ENCODE data around the gene FIGN. TPM values are rescaled to one million over a fixed set of nuclear protein-coding genes. Genes with fewer than 3 reads are reported as not detected.

FIGN gene
- total RNA-seq, 2 experiments from 2014 or later: not detected

DNA sequence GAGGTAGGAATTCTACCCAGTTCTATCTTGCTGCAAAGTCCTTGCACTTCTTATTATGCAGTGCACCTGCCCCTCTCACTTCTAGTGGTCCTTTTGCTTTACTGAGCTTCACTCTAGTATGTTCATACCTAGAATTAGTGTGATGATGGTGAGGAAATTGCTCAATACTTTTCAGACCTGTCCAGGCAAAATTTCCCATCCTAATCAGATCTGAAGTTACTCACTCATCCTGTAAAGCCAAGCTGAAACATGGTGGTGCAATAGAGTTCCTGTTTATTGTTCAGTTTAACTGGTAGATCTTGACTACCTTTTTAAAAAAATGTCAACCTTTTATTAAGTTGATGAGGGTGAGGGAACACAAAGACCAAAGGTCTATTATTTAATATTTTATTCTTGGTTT, 12.6 kb upstream of the FIGN start:
- no peak for DNase-seq
- H3K9me3 Mint-ChIP-seq: peaks cover 2% of the 10 kb centered on the region
- intact Hi-C loops (cut with DNase I, micrococcal nuclease): no loop called here
- H3K4me3 ChIP-seq (ENCODE audit: low read length): no peak overlapping the region
- TF ChIP-seq, protein P1, sequence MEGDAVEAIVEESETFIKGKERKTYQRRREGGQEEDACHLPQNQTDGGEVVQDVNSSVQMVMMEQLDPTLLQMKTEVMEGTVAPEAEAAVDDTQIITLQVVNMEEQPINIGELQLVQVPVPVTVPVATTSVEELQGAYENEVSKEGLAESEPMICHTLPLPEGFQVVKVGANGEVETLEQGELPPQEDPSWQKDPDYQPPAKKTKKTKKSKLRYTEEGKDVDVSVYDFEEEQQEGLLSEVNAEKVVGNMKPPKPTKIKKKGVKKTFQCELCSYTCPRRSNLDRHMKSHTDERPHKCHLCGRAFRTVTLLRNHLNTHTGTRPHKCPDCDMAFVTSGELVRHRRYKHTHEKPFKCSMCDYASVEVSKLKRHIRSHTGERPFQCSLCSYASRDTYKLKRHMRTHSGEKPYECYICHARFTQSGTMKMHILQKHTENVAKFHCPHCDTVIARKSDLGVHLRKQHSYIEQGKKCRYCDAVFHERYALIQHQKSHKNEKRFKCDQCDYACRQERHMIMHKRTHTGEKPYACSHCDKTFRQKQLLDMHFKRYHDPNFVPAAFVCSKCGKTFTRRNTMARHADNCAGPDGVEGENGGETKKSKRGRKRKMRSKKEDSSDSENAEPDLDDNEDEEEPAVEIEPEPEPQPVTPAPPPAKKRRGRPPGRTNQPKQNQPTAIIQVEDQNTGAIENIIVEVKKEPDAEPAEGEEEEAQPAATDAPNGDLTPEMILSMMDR (IDR thresholded peaks at IDR 0.05): no peak
- no peak for ATAC-seq (ENCODE audit: poor library complexity)
- no peaks in the 10 kb centered on the region for H3K36me3 ChIP-seq (ENCODE audit: insufficient read depth, low read length)
- H3K27ac Mint-ChIP-seq: no peak overlapping the region
- H3K4me3 Mint-ChIP-seq: no peak overlapping the region
- ChIA-PET POLR2A (no interaction called here), CTCF (no interaction called here)
- H3K36me3 Mint-ChIP-seq (ENCODE audit: low read depth): no peaks in the 10 kb centered on the region
- H3K27ac ChIP-seq (ENCODE audit: low read depth in 1 of 2, low read length in 2 of 2): no peak overlapping the region
- H3K4me1 Mint-ChIP-seq (ENCODE audit: low read depth): no peaks in the 10 kb centered on the region
- H3K4me1 ChIP-seq (ENCODE audit: insufficient read depth, low read length): no peaks in the 10 kb centered on the region
- no peaks in the 10 kb centered on the region for H3K27me3 Mint-ChIP-seq
- no peaks in the 10 kb centered on the region for H3K27me3 ChIP-seq (ENCODE audit: control insufficient read depth in 1 of 2, insufficient read depth in 2 of 2, low read length in 2 of 2)
- H3K9me3 ChIP-seq (ENCODE audit: control insufficient read depth in 1 of 2, insufficient read depth in 1 of 2, low read length in 2 of 2): peaks cover 0 to 4% of the 10 kb centered on the region in 2 experiments

DNA sequence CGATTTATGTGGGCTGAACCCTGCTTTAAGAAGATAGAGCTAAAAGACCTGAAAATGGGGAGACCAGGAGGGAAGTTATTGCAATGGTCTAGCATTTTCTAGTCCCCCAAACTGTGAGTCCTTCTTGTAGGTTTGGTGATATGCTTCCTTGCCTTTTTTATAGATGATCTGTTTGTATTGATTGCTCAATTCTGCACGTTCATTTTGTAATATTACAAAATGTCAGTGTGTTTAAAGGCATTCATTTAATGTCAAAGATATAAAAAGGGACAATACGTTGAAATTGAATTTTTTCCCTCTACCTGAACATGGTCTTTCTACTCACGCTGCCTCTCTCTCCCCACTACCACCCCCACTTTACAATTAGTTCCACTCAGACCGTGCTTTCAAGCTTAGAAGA, 5.6 kb upstream of the FIGN start:
- H3K27me3 ChIP-seq (ENCODE audit: control insufficient read depth in 1 of 2, insufficient read depth in 2 of 2, low read length in 2 of 2): peaks cover 6 to 9% of the 10 kb centered on the region in 2 experiments
- H3K4me3 ChIP-seq (ENCODE audit: low read length): no peak overlapping the region
- H3K9me3 ChIP-seq (ENCODE audit: control insufficient read depth in 1 of 2, insufficient read depth in 1 of 2, low read length in 2 of 2): peaks cover 0 to 5% of the 10 kb centered on the region in 2 experiments
- POLR2A ChIA-PET: no interaction called here
- CTCF ChIA-PET: no interaction called here
- Mint-ChIP-seq H3K27ac (no peak overlapping the region), H3K4me3 (no peak overlapping the region), H3K27me3 (peaks cover 5% of the 10 kb centered on the region), H3K9me3 (no peaks in the 10 kb centered on the region), H3K4me1 (ENCODE audit: low read depth) (no peaks in the 10 kb centered on the region), H3K36me3 (ENCODE audit: low read depth) (no peaks in the 10 kb centered on the region)
- DNase-seq (no peak), ATAC-seq (ENCODE audit: poor library complexity) (no peak)
- intact Hi-C loops (cut with DNase I, micrococcal nuclease): no loop called here
- no peaks in the 10 kb centered on the region for H3K36me3 ChIP-seq (ENCODE audit: insufficient read depth, low read length)
- H3K4me1 ChIP-seq (ENCODE audit: insufficient read depth, low read length): no peaks in the 10 kb centered on the region
- no peak overlapping the region for H3K27ac ChIP-seq (ENCODE audit: low read depth in 1 of 2, low read length in 2 of 2)
- TF ChIP-seq, protein P1 (IDR thresholded peaks at IDR 0.05): no peak

DNA sequence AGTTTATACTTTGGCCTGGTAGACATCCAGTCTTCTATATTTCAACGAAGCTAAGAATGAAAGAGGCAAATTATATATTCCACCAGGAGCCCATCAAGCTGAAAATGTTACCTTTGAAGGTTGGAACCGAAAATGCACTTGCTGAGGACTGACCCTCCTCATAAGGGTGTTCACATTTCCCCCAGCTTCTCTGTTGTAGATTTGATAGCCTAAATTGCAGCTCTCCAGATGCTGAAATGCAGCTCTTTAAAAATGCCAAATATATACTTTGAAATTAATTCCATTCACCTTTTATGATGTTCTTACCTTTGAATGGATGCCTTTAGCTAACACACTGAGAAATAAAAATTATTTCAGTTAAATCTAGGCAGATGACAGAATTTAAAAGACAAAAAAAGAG, 1.8 kb upstream of the FIGN start:
- DNase-seq (no peak), ATAC-seq (ENCODE audit: poor library complexity) (no peak)
- TF ChIP-seq, protein P1 (IDR thresholded peaks at IDR 0.05): no peak
- Mint-ChIP-seq H3K4me1 (ENCODE audit: low read depth) (no peaks in the 10 kb centered on the region), H3K4me3 (no peak overlapping the region), H3K27ac (no peak overlapping the region), H3K9me3 (no peaks in the 10 kb centered on the region), H3K27me3 (peaks cover 31% of the 10 kb centered on the region), H3K36me3 (ENCODE audit: low read depth) (no peaks in the 10 kb centered on the region)
- Histone ChIP-seq H3K27ac (ENCODE audit: low read depth in 1 of 2, low read length in 2 of 2) (no peak overlapping the region), H3K4me1 (ENCODE audit: insufficient read depth, low read length) (no peaks in the 10 kb centered on the region), H3K36me3 (ENCODE audit: insufficient read depth, low read length) (no peaks in the 10 kb centered on the region), H3K27me3 (ENCODE audit: control insufficient read depth in 1 of 2, insufficient read depth in 2 of 2, low read length in 2 of 2) (peaks cover 10 to 33% of the 10 kb centered on the region in 2 experiments), H3K9me3 (ENCODE audit: control insufficient read depth in 1 of 2, insufficient read depth in 1 of 2, low read length in 2 of 2) (peaks cover 0 to 13% of the 10 kb centered on the region in 2 experiments), H3K4me3 (ENCODE audit: low read length) (no peak overlapping the region)
- intact Hi-C loops (cut with DNase I, micrococcal nuclease): no loop called here
- POLR2A ChIA-PET: no interaction called here
- CTCF ChIA-PET: no interaction called here

All from CD4-positive, alpha-beta T cell (primary cell).